ENCODE measurements around the gene ABI3.

ABI3 gene

DNA sequence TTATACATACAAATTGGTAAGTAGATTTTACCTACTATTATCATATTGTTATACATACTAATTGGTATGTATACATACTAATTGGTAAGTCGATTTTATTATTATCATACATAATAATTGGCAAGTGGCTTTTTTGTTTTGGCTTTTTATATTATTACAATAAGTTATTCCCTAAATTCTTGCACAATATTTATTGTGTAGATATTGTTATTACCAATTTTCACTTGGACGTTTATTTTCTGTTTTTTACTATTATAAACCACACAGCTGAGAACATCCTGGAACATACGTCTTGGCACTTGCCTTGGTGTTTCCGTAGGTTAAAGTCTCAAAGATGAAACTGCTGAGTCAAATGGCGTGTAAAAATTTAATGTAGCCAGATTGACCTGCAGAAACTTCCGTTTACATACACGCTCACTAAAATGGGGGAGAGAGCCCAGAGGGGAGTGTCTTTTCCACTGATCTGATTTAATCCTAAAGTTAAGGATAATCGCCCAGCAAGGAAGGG lies 19.0 kb upstream of the ABI3 start:
- TF ChIP-seq ZNF274 (IDR thresholded peaks at IDR 0.05; ENCODE audit: low read depth, low read length), result no peak
- H3K4me3 ChIP-seq (ENCODE audit: low read length), result peak overlapping the region; percentile 67

DNA sequence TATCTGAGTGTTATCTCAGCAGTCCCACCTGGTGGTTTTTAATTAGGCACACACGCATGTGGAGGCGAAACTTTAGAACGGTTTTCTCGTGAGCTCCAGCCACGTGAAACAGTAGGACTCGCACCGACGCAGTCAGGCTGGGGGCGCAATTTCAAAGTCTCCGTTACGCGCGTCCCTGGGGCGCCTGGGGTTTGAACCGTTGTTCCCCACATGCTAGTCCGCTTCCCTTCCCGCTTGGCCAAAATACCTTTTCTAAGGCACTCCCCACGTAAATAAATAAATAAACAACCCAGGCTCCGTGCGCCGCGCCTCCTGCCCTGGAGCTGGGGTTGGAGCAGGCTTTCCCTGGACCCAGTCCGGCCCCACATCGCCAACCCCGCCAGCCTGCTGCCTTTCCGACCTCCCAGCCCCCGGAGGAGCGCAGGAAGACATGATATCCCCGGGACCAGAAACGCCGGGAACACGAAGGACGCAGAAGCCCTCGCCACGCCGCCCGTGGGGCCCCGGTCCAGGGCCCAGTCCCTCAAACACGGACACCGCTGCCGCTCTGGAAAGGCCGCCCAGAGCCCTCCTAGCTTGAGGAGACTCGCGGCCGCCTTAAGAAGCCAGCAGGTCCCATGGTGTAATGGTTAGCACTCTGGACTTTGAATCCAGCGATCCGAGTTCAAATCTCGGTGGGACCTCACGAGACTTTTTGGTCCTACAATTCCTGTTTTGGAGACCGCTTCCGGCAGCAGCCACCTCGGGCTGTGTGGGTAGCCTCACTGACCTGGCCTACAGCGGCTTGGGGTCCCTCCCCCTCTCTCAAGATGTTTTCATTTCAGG lies 18.4 kb upstream of the ABI3 start:
- no peak for TF ChIP-seq ZNF274 (IDR thresholded peaks at IDR 0.05; ENCODE audit: low read depth, low read length)

DNA sequence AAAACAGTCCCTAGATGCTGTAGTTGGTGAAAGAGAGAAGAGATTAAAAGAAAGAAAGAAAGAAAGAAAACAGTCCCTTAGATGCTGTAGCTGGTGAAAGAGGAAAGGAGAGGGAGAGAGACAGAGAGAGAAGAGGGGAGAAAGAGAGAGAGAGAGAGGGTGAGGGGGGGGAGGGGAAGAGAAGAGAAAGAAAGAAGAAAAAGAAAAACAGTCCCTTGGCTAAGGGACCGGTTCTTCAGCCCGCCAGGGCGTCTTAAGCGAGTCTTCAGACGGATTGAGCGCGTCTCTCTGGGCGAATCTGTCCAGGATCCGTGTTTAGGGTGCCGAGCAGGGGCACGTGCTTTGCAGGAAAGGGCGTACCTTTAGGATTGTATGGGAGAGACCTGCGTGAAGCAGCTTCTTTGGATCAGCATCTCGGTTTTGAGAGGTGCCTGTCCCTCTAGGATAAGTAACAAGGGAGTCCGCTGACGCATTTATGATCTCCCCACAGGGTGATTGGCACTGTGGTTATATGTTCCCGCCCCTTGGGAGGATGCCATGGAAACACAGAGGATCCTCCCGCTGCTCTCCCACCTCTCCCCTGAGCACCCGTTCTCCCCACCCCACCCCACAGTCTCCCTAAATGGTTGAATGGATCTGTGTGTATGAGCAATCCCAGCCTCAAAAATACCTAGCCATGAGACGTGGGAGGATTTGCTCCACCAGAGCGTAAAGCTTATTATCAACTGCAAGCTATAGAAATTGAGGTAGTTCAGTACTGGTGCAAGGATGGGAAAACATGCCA lies 16.8 kb upstream of the ABI3 start:
- TF ChIP-seq ZNF274 (IDR thresholded peaks at IDR 0.05; ENCODE audit: low read depth, low read length), result no peak
- peak overlapping the region; percentile 58 for H3K4me3 ChIP-seq (ENCODE audit: low read length)

More for the DNA sequence above, 18.4 kb upstream of the ABI3 start:
- peak overlapping the region; percentile 67 for H3K4me3 ChIP-seq (ENCODE audit: low read length)

- no peak for TF ChIP-seq ZNF274 (IDR thresholded peaks at IDR 0.05; ENCODE audit: low read depth, low read length)
- H3K4me3 ChIP-seq (ENCODE audit: low read length), result no peak overlapping the region; the same call in 1 of the 2 replicates
Measured at GRCh38 chr17:49194297-49194607, 16.3 kb upstream of the ABI3 start.

DNA sequence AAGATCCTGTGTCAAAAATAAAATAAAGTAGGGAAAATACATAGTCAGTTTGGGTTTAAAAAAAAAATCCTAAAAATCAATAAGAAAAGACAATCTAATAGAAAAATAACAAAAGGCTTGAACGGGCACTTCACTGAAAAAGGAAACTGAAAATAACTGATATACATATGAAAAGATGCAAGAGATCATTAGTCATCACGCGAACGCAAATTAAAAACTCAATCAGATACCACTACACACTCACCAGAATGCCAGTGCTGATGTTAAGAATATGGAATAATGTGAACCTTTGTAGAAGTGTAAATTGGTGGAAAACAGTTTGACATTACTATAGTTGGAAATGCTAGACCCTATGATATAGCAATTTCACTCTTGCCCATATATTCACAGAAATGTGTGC lies 14.8 kb upstream of the ABI3 start:
- H3K4me3 ChIP-seq (ENCODE audit: low read length), result no peak overlapping the region
- no peak for TF ChIP-seq ZNF274 (IDR thresholded peaks at IDR 0.05; ENCODE audit: low read depth, low read length)

- no peak overlapping the region for H3K4me3 ChIP-seq (ENCODE audit: low read length)
- no peak for TF ChIP-seq ZNF274 (IDR thresholded peaks at IDR 0.05; ENCODE audit: low read depth, low read length)
Measured at GRCh38 chr17:49196520-49196919, 14.0 kb upstream of the ABI3 start.

DNA sequence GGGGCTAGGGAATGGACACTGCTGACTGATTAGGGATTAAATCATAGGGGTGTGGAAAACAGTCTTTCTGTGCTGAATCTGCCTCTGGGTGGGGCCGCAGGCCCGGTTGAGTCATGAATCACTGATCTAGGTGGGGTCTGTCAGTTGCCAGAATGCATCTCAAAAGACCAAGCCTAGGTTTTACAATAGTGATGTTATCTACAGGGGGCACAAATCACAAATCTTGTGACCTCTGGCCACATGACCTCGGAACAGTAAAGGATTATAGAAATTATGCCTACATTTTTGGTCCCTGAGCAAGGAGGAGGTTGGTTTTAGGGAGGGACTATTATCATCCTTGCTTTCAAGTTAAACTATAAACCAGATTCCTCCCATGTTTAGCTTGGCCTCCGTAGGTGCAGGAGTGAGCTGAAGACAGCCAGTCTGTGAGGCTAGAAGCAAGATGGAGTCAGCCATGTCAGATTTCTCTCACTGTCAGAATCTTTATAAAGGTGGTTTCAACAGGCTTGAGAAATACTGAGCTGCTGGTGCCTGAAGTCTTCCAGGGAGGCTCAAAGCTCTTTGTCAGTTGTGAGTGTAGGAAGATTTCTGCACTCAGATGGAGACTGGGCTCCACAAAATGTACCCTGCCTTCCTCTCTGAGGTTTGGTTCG lies 13.0 kb upstream of the ABI3 start:
- TF ChIP-seq ZNF274 (IDR thresholded peaks at IDR 0.05; ENCODE audit: low read depth, low read length), result no peak
- no peak overlapping the region for H3K4me3 ChIP-seq (ENCODE audit: low read length)

DNA sequence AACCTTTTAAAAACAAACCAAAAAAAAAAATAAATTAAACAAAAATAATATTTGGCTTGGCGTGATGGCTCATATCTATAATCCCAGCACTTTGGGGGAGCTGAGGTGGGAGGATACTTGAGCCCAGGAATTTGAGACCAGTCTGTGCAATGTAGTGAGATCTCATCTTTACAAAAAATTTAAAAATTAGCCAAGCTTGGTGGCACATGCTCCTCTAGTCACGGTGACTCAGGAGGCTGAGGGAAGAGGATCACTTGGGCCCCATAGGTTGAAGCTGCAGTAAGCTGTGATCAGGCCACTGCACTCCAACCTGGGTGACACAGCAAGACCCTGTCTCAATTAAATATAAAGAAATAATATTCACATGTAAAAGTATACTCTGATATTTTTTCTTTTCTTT lies 12.3 kb upstream of the ABI3 start:
- H3K4me3 ChIP-seq (ENCODE audit: low read length), result no peak overlapping the region
- TF ChIP-seq ZNF274 (IDR thresholded peaks at IDR 0.05; ENCODE audit: low read depth, low read length), result no peak

DNA sequence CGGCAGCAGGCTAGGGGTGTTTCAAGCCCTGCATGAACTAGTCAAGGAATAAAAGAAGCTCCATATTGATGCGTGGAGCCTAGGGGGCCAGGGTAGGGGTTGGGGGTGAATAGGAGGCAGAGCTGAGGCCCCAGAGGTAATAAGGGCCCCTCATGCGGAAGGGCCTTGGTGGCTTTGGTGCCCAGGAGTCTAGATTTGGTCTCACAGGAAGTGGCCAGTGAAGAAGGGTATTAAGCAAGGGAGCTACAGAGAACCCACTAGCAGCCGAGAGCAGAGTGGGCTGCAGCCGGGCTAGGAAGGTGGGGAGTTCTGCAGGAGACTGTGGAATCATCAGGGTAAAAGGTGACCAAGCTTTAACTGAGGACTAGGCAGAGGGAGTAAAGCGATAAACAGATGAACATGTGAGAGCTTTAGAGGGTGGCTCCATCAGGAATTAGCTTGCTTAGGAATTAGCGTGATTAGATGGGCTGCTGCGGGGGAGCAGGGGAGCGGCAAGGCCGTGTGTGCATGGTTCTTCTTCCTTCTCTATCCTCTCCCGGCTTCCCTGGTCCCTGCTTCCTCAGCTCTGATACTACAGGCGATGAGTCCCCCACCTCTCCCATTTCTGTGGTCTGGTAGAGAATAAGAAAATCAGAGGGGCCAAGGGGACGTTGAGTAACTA lies 10.0 kb upstream of the ABI3 start:
- no peak for TF ChIP-seq ZNF274 (IDR thresholded peaks at IDR 0.05; ENCODE audit: low read depth, low read length)

DNA sequence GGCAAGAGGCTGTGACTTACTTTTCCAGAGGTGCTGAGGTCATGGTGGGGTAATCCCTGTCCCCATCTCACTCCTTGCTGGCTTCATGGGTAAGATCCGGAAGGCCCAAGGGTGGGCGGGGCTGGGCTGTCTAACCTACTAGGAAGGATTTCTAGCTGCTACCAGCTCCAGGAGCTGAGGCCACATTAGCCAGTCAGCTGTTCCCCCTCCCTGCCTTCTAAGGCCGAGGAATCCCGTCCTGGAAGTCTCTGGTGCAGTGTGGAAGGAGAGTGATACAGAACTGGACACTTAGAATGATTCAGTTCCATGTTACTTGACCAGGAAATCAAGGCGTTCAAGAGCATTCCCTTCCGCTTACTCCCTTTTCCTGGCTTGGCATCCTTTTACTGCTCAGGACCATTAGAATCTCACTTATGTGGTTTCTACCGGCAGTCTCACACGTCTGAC lies 9.0 kb upstream of the ABI3 start:
- no peak overlapping the region for H3K4me3 ChIP-seq (ENCODE audit: low read length)
- TF ChIP-seq ZNF274 (IDR thresholded peaks at IDR 0.05; ENCODE audit: low read depth, low read length), result no peak

More for the DNA sequence above, 10.0 kb upstream of the ABI3 start:
- no peak overlapping the region for H3K4me3 ChIP-seq (ENCODE audit: low read length)

GRCh38 chr17:49203796-49204195 lies 6.7 kb upstream of the ABI3 start:
- no peak for TF ChIP-seq ZNF274 (IDR thresholded peaks at IDR 0.05; ENCODE audit: low read depth, low read length)
- no peak overlapping the region for H3K4me3 ChIP-seq (ENCODE audit: low read length)

DNA sequence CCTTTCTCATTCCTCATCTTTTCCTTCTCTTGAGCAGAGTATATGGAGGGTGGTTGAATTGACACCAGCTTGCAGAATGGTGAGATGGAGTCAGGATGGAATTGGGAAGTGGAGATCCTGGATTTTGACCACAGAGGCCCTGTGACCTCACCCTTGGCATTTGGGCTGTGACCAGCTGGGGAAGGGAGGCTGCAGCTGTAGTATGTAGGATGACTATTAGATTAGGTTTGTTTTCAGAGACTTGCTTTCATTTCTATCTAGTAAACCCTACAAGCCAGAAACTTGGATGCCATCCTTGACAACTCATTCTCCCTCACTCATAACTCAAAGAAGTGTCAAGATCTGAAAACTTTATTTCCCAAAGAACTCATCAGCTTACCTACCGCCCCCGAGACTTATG lies 6.0 kb upstream of the ABI3 start:
- H3K4me3 ChIP-seq (ENCODE audit: low read length), result no peak overlapping the region
- no peak for TF ChIP-seq ZNF274 (IDR thresholded peaks at IDR 0.05; ENCODE audit: low read depth, low read length)

DNA sequence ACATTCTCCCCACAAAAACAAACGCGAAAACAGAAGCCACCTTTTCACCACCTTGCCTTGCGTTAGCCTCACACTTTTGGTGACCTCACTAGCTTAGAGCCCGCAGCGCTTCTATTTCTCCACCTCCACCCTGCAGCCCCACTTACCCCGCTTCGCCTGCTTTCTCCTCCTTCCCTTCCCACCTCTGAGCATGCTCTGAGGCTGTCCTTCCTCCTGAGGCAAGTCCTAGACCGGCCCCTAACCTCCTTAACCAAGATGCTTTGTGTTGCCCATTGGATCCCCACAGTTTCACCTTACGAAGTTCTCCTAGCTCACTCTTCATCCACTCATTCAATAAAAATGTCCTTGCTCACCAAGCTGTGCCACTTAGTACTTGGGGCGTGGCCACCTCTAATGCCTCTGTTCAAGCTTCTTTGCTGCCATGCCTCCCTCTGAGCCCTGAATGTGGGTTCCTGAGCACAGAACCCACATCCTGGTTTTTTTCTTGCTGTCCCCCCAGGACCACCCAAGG lies 1.4 kb upstream of the ABI3 start:
- H3K4me3 ChIP-seq (ENCODE audit: low read length), result no peak overlapping the region; the same call in 1 of the 2 replicates
- no peak for TF ChIP-seq ZNF274 (IDR thresholded peaks at IDR 0.05; ENCODE audit: low read depth, low read length)

- no peak for TF ChIP-seq ZNF274 (IDR thresholded peaks at IDR 0.05; ENCODE audit: low read depth, low read length)
- peak overlapping the region; percentile 69; the same call in 1 of the 2 replicates for H3K4me3 ChIP-seq (ENCODE audit: low read length)
Measured at GRCh38 chr17:49213399-49213798, 2.9 kb downstream of the ABI3 start.

All from GM08714 (cell line).